Measurements from ENCODE around the gene COL27A1. TPM values are rescaled to one million over a fixed set of nuclear protein-coding genes. Genes with fewer than 3 reads are reported as not detected.
"Not testable (repeated sequence)": the region's sequence is repeated elsewhere in the genome, so short reads cannot be mapped to it uniquely, and the experiment has no call there.

The COL27A1 gene
- total and polyA plus RNA-seq, 3 donors from 2014 or later = 9.3 to 68.8 (median 25.7) TPM

DNA sequence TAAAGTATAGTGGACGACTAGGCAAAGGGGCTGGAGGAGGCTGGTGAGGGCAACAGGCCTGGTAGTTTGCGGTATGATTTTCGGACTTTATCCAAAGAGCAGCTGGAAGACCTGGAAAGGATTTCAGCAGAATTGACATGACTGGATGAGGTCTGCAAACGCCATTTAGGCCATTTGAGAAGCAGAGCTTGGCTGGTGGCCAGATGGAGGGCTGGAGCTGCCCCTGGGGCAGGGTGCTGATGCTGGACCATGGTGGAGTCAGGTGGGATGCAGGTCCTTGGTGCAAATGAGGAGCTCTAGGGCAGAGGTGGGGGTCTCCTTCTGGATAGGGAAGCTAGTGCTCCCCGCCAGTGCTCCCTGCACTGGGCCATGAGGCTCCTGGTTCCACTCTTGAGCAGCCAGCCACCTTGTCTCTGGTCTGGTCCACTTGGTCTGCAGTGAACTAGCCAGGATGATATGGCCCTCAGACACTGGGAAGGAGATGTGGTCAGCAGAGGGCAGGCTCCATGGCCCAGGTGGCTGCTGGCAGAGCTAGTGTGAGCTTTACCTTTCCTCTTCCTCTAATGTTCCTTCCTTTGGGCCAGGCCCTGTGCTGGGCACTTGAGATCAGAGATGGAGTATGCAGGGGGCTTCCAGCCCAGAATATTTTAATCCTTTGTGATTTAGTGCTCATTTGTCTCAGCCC, 31.4 kb downstream of the COL27A1 start:
- H3K36me3 ChIP-seq (ENCODE audit: low read depth, missing control alignments) = no peaks in the 10 kb centered on the region
- H3K9me3 ChIP-seq = no peaks in the 10 kb centered on the region
- TF ChIP-seq, protein P1, sequence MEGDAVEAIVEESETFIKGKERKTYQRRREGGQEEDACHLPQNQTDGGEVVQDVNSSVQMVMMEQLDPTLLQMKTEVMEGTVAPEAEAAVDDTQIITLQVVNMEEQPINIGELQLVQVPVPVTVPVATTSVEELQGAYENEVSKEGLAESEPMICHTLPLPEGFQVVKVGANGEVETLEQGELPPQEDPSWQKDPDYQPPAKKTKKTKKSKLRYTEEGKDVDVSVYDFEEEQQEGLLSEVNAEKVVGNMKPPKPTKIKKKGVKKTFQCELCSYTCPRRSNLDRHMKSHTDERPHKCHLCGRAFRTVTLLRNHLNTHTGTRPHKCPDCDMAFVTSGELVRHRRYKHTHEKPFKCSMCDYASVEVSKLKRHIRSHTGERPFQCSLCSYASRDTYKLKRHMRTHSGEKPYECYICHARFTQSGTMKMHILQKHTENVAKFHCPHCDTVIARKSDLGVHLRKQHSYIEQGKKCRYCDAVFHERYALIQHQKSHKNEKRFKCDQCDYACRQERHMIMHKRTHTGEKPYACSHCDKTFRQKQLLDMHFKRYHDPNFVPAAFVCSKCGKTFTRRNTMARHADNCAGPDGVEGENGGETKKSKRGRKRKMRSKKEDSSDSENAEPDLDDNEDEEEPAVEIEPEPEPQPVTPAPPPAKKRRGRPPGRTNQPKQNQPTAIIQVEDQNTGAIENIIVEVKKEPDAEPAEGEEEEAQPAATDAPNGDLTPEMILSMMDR (IDR thresholded peaks at IDR 0.05) = no peak
- no peak for TF ChIP-seq POLR2A (IDR thresholded peaks at IDR 0.05)
- H3K4me1 ChIP-seq = peaks cover 1% of the 10 kb centered on the region
- no peak for DNase-seq
- H3K27ac ChIP-seq = no peak overlapping the region
- intact Hi-C loops (cut with DNase I; ENCODE audit: low total_unique reads) = no loop called here
- WGBS, 2 donors = 89 to 91% methylated on average over 4 to 5 of the region's 5 CpGs
- H3K27me3 ChIP-seq = no peaks in the 10 kb centered on the region
- H3K4me3 ChIP-seq = no peak overlapping the region

DNA sequence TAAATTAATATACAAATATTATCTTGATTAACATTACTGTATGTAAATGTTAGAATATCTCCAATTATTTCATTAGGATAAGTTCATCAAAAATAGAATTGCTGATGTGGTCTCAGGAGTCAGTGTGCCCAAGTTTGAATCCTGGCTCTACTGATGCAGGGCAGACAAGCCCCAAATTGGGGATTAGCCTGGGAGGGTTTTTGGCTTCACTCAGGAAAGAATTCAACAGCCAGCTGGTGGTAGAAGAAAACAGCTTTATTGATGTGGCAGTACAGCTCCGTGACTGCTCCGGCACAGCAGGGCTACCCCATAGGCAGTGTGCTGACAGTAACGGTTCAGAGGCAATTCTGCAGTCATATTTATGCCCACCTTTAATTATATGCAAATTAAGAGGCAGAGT, 32.5 kb downstream of the COL27A1 start:
- no peak for TF ChIP-seq POLR2A (IDR thresholded peaks at IDR 0.05)
- TF ChIP-seq, protein P1 (IDR thresholded peaks at IDR 0.05) = no peak
- Histone ChIP-seq H3K4me1 (no peaks in the 10 kb centered on the region), H3K27ac (no peak overlapping the region), H3K36me3 (ENCODE audit: low read depth, missing control alignments) (no peaks in the 10 kb centered on the region), H3K27me3 (no peaks in the 10 kb centered on the region), H3K9me3 (no peaks in the 10 kb centered on the region), H3K4me3 (no peak overlapping the region)
- WGBS, 2 donors = 83 to 100% methylated on average over 2 to 3 of the region's 3 CpGs
- DNase-seq = no peak
- intact Hi-C loops (cut with DNase I; ENCODE audit: low total_unique reads) = no loop called here

DNA sequence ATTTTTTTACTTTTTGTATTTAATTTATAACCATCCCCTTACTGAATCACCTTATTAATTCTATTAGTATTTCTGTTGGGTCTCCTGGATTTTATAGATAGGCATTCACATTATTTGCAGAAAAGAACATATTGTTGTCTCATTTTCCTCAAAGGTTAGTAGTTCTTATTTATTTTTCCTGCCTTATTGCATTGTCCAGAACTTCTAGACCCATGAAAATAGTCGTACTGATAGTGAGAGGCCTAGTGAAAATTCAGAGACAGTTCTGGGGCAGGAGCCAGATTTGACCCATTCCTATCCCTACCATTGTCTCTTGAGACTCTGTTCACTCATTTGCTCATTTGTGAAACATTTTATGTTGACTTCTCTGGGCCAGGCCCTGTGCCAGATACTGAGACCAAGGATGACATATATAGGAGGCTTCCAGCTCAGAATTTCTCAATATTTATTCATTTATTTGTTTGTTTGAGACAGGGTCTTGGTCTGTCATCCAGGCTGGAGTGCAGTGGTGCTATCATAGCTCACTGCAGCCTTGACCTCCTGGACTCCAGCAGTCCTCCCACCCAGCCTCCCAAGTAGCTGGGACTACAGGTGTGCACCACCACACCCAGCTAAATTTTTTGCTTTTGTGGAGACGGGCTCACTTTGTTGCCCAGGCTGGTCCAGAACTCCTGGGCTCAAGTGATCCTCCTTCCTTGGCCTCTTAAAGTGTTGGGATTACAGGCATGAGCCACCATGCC, 34.7 kb downstream of the COL27A1 start:
- intact Hi-C loops (cut with DNase I; ENCODE audit: low total_unique reads) = no loop called here
- 84 to 87% methylated on average over 2 of the region's 2 CpGs for WGBS, 2 donors
- Histone ChIP-seq H3K4me1 (no peaks in the 10 kb centered on the region), H3K27me3 (no peaks in the 10 kb centered on the region), H3K4me3 (no peak overlapping the region), H3K9me3 (no peaks in the 10 kb centered on the region), H3K36me3 (ENCODE audit: low read depth, missing control alignments) (no peaks in the 10 kb centered on the region), H3K27ac (no peak overlapping the region)
- no peak for DNase-seq
- TF ChIP-seq, protein P1 (IDR thresholded peaks at IDR 0.05) = no peak
- no peak for TF ChIP-seq POLR2A (IDR thresholded peaks at IDR 0.05)

DNA sequence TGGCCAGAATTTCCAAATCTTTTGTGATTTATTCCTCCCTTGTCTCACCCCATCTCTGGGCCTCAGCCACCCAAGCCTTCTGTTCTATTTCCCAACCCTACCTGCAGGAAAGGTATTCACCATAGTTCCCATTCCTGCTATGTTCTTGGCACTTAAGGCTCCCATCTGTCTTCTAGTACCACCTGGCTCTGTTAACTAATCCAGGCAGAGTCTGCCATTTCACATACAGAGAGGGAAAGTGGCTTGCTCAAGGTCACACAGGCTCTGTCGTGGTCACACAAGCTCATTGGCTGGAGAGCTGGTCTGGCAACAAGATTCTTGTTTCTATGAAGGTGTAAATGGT, 35.2 kb downstream of the COL27A1 start:
- Histone ChIP-seq H3K4me3 (no peak overlapping the region), H3K36me3 (ENCODE audit: low read depth, missing control alignments) (no peaks in the 10 kb centered on the region), H3K27ac (no peak overlapping the region), H3K27me3 (no peaks in the 10 kb centered on the region), H3K4me1 (no peaks in the 10 kb centered on the region), H3K9me3 (no peaks in the 10 kb centered on the region)
- WGBS, 2 donors = 69 to 100% methylated on average over 1 of the region's 1 CpG
- DNase-seq = no peak
- no peak for TF ChIP-seq POLR2A (IDR thresholded peaks at IDR 0.05)
- TF ChIP-seq, protein P1 (IDR thresholded peaks at IDR 0.05) = no peak
- intact Hi-C loops (cut with DNase I; ENCODE audit: low total_unique reads) = no loop called here

DNA sequence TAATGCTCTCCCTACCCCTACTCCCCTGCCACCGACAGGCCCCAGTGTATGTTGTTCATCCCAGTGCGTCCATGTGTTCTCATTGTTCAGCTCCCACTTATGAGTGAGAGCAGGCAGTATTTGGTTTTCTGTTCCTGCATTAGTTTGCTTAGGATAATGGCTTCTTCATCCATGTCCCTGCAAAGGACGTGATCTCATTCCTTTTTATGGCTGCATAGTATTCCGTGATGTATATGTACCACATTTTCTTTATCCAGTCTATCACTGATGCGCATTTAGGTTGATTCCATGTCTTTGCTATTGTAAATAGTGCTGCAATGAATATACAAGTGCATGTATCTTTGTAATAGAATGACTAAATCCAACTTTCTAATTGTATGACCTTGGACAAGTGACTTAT, 36.1 kb downstream of the COL27A1 start:
- intact Hi-C loops (cut with DNase I; ENCODE audit: low total_unique reads) = not testable (repeated sequence)
- 98% methylated on average over 5 of the region's 5 CpGs for WGBS, 2 donors

More for the DNA sequence above, 36.1 kb downstream of the COL27A1 start:
- not testable (repeated sequence) for H3K27me3 ChIP-seq; H3K9me3 ChIP-seq; H3K27ac ChIP-seq; H3K4me3 ChIP-seq; DNase-seq; H3K4me1 ChIP-seq; H3K36me3 ChIP-seq (ENCODE audit: low read depth, missing control alignments)

All from testis (tissue), 3 donors.